ENCODE measurements around the gene CHAF1A.

CHAF1A gene

DNA sequence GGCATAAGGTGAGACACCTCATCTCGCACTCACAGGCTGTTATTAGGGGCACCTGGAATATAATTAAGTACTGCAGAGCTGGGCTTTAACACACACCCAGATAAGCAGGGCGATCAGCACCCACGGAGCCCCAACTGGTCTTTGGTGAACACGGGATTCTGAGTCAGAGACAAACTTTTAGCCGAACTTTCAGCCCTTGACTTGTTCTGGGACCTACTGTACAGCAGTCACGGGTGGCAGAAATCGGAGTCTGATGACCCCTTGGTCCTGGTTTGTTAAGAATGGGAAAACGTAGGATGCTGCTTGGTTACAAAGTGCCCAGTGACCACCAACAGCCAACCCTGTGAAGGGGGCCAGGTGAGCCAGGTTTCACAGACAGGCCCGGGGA, 11.1 kb upstream of the CHAF1A start:
- TF ChIP-seq, protein P1, sequence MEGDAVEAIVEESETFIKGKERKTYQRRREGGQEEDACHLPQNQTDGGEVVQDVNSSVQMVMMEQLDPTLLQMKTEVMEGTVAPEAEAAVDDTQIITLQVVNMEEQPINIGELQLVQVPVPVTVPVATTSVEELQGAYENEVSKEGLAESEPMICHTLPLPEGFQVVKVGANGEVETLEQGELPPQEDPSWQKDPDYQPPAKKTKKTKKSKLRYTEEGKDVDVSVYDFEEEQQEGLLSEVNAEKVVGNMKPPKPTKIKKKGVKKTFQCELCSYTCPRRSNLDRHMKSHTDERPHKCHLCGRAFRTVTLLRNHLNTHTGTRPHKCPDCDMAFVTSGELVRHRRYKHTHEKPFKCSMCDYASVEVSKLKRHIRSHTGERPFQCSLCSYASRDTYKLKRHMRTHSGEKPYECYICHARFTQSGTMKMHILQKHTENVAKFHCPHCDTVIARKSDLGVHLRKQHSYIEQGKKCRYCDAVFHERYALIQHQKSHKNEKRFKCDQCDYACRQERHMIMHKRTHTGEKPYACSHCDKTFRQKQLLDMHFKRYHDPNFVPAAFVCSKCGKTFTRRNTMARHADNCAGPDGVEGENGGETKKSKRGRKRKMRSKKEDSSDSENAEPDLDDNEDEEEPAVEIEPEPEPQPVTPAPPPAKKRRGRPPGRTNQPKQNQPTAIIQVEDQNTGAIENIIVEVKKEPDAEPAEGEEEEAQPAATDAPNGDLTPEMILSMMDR (IDR thresholded peaks at IDR 0.05; ENCODE audit: low read depth, low read length) = no peak
- no peak overlapping the region for H3K4me3 ChIP-seq (ENCODE audit: low read depth, low read length)

DNA sequence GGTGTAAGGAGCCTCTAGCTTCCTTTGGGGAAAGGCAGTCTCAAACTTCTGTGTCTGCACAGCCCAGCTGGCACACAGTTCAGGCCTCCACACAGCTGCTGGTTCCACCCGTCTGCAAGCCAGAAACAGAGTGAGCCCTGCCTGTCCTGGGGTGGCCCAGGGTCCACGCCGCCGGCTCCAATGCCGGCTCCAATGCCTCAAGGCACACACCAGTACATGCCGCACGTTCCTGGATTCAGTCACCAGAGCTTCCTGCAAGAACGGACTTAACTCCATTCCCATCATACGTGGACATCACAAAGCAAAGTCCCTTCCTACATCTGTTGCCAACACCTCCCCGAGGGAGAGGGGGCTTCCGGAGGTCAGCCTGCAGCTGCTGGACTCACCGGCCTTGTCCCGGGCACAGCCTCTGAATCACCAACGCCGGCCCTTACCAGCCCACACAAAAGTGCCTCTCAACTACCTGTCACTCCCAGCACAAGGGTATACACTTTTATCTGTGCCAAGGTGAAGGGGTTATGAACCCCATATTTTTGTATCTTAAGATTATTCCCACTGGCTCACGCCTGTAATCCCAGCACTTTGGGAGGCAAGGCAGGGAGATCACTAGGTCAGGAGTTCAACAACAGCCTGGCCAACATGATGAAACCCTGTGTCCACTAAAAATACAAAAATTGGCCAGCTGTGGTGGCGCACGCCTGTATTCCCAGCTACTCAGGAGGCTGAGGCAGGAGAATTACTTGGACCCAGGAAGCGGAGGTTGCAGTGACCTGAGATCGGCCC, 10.5 kb upstream of the CHAF1A start:
- TF ChIP-seq, protein P1 (IDR thresholded peaks at IDR 0.05; ENCODE audit: low read depth, low read length) = no peak

DNA sequence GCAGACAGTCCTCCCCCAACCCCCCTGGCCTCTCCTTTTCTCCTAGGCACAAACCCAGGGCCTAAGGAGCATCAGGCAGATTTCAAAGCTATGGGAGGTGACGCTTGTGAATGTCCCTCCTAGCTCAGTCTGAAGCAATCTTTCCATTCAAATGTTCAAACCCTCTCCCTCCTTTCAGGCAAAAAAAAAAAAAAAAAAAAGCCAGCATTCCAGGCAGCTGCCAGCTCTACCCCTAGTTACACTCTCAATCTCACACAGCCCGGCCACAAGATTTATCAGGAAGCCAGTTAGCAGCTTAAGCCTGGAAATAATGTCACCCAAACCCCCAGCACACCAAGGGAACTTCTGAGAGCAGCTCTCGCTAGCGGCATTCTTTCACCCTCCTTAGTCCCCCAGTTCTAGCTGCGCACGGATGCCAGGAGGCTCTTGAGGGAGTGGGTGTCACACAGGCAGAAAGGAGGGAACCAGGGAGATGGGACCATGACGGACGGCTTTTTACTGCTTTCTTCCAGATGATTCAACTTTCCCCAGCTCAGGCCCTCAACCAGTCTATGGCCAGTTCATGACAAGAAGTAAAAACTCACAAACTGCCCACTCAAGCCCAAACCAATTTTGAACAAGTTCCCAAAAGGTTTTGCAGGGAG, 8.4 kb upstream of the CHAF1A start:
- H3K4me3 ChIP-seq (ENCODE audit: low read depth, low read length) = no peak overlapping the region
- TF ChIP-seq, protein P1 (IDR thresholded peaks at IDR 0.05; ENCODE audit: low read depth, low read length) = no peak

More for the DNA sequence above, 10.5 kb upstream of the CHAF1A start:
- H3K4me3 ChIP-seq (ENCODE audit: low read depth, low read length) = no peak overlapping the region

DNA sequence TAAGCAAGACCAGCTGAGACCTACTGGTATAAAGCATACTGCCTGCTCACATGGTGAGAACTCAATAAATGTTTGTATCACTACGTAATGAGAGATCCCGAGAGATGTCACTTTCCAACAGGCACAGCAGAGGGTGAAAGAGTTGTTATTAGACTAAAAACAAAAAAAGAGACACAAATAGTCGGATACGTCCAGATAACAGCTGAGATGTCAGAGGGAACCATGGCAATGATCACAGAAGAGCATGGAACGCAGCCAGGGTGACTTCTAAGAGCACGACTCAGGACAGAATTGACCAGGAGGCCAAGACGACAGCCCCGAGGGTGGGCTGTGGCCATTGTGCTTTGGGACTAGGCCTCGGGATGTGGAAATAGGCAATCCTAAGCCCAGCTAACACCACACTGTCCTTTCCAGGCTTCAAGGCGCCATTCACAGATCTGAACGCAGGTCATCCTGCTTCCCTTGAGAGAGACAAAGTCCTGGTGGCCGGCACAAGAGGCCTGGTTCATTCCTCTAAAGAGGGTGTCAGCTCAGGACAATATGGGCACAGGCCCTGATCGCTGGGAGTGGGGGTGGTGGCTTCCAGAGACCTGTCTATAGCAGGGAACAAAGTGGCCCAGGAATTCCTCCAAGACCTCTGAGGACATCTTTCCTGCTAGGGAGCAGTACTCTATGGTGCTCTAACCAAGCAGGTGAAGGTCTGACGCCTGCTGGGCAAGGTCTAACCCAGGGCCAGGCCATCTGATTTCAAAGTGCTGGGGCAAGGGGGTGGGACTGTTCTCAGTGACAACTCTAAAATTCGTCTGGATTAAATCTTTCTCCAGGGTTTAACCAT, 5.3 kb upstream of the CHAF1A start:
- no peak overlapping the region for H3K4me3 ChIP-seq (ENCODE audit: low read depth, low read length)
- TF ChIP-seq, protein P1 (IDR thresholded peaks at IDR 0.05; ENCODE audit: low read depth, low read length) = no peak

DNA sequence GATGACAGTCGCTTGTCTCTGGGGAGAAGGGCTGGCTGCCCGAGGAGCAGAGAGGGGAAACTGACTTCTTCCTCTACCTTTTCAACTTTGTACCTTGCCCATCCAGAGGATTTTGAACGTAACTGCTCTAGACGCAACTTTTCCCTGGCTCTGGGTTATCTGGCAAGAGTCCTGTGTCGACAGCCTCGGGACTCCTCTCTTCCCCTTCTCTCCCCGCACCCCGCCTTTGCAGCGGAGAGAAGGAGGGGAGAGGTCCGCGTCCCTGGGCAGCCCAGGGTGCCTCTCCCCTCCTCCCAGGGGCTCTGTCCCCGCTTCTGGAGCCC, 2.7 kb upstream of the CHAF1A start:
- TF ChIP-seq, protein P1 (IDR thresholded peaks at IDR 0.05; ENCODE audit: low read depth, low read length) = no peak
- H3K4me3 ChIP-seq (ENCODE audit: low read depth, low read length) = peak overlapping the region; percentile 94

DNA sequence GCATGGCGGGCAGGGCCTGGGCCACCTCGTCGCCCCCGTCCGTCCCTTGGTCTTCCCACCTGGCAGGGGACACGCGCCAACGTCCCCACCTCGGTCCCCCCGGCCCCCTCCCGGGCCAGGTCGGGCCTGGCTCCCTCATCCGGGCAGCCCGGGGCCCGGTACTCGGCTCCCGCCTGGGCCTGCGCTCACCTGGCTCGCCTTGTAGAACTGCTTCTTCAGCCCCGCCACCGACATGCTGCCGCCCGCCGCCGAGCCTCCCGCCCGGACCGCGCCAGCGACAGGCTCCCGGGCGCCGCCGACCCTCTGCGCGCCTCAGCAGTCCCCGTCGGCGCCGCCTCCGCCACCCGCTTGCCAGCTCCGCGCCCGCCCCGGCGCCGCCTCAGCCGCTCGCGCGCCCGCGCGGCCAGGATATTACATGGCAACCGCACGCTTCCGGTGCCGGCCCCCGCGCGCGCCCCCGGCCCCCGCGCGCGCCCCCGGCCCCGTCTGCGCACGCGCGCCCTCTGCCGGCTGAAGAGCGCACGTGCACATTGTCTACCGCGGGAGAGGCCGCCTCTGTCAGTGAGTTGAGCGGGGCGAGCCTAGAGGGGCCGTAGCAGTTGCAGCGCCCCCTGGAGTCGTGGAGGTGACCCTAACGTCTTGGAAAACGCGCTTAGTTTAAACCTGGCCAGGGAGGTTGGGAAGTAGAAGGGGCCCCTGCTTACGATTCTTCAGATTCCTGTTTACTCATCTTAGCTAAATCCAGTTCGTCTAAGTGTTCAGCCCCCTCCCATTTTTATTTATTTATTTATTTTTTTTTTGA, 2.1 kb upstream of the CHAF1A start, which contains the start of gene SH3GL1:
Gene SH3GL1 (minus strand): TSS at position 413 of the 802 bp plus-strand sequence. CDS start 179 bp downstream, at position 234.
- H3K4me3 ChIP-seq (ENCODE audit: low read depth, low read length) = peak within 1 kb of the TSS; percentile 94
- TF ChIP-seq, protein P1 (IDR thresholded peaks at IDR 0.05; ENCODE audit: low read depth, low read length) = peak; percentile 81

Data from WI38 (cell line).